Right renal cortex interstitium (tissue), 3 donors: Measurements from ENCODE around the gene CAMKMT. TPM values are rescaled to one million over a fixed set of nuclear protein-coding genes. Genes with fewer than 3 reads are reported as not detected.

Experiments used
- DNase-seq, 3 donors: peaks; one replicate each; pipeline ENCODE4 v3.0.0-alpha.2; 2013; ENCODE audit warnings: low read depth in 3 of 3, low spot score in 2 of 3
- polyA plus RNA-seq, 3 donors: library from polyadenylated mRNA; unstranded; fragments of 120-200 nt; gene quantifications; one replicate each; pipeline ENCODE4 v1.2.1, GENCODE V29; 2013; ENCODE audit not compliant: insufficient read length in 3 of 3

The CAMKMT gene
- polyA plus RNA-seq, 3 donors: 13.8 to 16.7 (median 16.3) TPM

- DNase-seq: no peak
These were observed 449.3 kb downstream of the CAMKMT start for GRCh38 chr2:44810892-44811530.

- no peak for DNase-seq
These were observed 451.4 kb downstream of the CAMKMT start for GRCh38 chr2:44813165-44813564.

GRCh38 chr2:44813658-44814057, 451.9 kb downstream of the CAMKMT start:
- no peak for DNase-seq

GRCh38 chr2:44817256-44817655, 455.5 kb downstream of the CAMKMT start:
- DNase-seq: no peak

GRCh38 chr2:44817673-44818335, 456.1 kb downstream of the CAMKMT start:
- DNase-seq: no peak

GRCh38 chr2:44819061-44819460, 457.3 kb downstream of the CAMKMT start:
- DNase-seq: no peak

GRCh38 chr2:44821500-44821899, 459.8 kb downstream of the CAMKMT start:
- DNase-seq: no peak

- DNase-seq: no peak
These were observed 460.4 kb downstream of the CAMKMT start for GRCh38 chr2:44822174-44822573.

Other genes with a start within 250 kb of the CAMKMT start
- gene PPM1B, start 193.1 kb upstream of the CAMKMT start, polyA plus RNA-seq: 10 to 100 TPM; 84.3 to 90.3 (median 88.1) TPM
- gene SLC3A1, start 86.5 kb upstream of the CAMKMT start, polyA plus RNA-seq: 100 to 1,000 TPM; 168 to 207 (median 183) TPM
- gene PREPL, start 453 bp upstream of the CAMKMT start, polyA plus RNA-seq: 100 to 1,000 TPM; 169 to 198 (median 184) TPM